Hippocampal formation (tissue), 2 donors: ENCODE measurements around the gene SHROOM1.

Experiments used
- DNase-seq, 2 donors: peaks; one replicate each; lab custom pipeline; 2025; lab: John Stamatoyannopoulos, UW

SHROOM1 gene

DNA sequence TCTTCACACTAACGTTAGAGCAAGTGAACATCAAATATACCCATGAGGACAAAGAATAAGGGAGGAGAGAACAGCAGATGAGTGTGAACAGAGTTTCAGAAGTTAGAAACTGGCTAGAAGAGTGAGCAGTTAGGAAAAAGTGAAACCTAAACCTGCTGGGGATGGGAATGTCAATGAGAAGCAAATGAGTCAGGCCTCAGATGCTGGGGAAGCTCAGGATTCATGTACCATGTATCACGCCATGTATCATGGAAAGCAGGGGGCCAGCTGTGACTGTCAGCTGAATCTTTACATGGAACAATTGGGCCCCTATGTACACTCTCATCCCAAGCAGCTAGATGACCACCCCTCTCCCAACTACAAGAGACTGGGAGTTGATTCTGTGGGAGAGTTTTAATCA, 19.6 kb upstream of the SHROOM1 start:
- DNase-seq = no peak

DNA sequence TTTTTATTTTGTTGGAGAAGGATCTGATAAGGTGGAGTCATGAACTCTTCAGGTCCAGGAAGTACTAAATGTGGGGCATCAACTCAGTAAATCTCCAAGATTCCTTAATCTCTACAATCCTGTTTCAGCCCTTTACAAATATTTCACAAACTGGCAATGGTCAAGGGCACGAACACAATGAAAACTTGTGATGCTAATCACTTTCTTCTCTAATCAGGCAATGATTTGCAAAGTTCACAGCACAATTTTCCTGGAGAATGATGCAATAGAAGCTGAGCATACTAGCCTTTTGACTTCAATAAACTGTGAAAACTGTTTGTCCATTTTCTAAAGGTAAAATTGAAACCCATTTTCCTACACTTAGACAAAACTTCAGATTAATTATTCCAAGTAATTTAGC, 18.9 kb upstream of the SHROOM1 start:
- DNase-seq = no peak

DNA sequence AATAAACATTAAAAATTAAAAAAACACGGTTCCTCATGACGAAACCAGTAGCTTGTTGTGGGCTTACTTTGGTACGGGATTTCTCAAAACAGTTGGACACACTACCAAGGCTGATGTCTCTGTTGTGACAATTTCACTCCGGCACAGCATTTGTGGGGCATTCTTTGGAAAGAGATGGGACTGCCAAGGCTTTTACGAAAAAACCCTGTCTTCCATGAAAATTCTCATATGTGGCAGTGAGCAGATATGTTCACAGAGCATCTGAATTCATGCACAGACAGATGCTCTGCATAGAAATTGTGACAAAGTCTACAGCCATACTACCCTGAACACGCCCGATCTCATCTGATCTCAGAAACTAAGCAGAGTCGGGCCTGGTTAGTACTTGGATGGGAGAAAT, 17.8 kb upstream of the SHROOM1 start:
- no peak for DNase-seq

DNA sequence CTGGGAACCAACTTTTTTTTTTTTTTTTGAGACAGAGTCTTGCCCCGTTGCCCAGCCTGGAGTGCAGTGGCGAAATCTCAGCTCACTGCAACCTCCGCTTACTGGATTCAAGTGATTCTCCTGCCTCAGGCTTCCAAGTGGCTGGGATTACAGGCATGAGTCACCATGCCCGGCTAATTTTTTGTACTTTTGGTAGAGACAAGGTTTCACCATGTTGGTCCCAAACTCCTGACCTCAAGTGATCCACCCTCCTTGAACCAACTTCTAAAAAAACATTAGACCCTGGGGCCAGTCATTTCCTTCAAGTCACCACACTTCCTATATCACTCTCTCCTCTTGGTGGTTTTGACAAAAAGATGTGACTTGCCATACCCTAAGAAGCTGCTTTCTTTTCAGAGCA, 10.9 kb upstream of the SHROOM1 start:
- DNase-seq = no peak

DNA sequence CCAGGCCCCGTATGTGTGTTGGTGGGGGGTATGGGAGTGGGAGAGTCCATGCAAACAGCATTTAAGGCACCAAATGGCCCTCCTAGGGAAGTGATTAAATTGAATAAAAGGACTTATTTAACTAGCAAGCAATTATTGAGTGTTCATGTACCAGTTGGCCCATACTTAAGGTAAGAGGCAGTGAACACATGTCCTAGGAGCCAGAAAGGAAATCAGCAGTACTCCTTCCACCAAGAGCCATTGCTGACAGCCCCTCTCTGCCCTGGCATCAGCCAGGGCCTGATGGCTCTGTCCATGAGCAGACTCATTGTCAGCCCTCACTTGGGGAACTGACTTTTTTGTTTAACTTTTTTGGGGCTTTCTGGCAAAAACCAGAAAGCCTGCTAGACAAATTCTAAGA, 10.4 kb upstream of the SHROOM1 start:
- no peak for DNase-seq

DNA sequence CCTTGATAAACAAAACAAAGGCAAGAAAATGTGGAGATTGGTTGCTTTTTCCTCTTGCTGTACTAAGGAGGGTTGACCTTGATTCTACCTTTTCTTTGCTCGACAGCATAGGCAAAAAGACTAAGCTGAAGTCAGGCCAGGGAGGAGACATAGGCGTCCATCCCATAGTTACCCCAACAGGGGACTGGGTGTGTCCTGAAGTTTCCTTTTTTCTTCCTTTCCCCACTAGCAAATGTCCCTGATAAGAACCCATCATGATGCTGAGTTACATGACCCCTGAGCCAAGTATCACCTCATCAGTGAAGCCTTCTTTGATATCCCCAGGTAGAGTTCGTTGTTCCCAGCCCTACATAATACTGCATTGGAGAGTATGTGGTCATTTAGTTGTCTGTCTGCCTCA, 9.9 kb upstream of the SHROOM1 start:
- no peak for DNase-seq

DNA sequence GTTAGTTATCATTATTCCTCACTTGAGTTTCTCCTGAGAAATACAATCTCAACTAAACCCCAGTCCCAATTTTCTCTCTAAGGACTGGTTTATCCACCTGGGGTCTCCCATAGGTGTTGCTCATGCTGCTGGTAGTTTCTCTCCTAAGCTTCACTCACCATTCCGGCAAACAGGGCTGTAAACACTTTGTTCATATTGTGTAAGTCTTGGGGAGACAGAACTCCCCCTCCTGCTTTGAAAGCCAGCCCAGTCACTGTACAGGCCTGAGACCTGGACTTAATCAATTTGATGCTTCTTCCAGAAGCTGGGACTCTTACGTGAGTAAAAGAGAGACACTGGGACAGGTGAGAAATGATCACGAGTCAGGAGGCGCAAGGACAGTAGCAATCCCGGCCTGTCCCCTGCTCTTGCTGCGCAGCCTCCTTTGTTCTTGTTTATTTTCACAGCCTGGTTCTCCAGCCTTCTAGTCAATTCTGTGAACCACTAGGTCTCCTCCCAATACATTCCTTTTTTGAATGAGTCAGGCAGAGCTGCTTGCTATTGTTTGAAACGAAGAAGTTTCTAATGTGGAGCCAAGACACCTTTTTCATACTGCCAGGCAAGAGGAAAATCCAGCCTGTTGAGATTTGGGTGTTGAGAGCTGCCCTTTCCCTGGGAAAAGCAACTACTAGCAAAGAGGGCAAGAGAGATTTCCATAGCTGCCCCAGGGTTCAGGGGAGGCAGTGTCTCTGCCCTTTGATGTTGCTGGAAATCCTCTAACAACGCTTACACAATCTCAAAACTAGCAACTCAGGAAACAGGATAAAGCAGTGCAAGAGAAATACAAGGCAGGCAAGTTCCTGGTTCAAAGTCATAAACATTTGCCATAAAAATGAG, 9.2 kb upstream of the SHROOM1 start:
- no peak for DNase-seq

DNA sequence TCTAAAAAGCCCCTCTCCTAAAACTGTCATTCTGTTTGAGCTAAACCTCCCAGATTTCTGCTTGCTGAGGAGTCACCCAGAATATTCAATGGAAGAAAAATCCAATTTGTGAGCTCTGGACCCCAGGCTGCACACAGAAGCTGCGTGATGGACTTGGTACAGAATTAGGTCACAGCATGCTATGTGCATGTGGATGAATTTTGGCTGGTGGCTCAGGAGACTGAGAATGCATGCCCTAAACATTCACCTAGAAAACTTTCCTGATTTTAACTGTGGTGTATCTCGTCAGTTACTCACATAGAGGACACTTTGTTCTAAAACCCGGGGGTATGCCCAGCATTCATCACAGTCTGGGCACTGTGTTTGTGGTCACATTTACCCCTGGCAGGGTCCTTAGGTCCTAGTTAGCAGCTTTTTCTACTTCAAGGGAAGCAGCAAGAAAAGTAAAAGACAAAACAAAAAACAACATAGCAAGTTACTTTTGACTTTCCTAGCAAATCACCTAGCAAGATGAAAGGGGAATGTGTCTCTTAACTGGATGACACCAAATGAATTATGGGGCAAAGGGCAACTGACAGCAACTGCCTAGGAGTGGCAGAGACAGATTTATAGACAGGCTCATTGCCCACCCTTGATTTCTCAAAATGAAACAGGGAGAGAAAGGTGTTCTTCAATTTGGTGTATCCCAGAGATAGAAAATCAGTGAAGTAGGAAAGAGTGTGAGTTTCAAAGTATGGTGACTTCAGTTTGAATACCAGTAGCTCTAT, 8.3 kb upstream of the SHROOM1 start:
- no peak for DNase-seq

DNA sequence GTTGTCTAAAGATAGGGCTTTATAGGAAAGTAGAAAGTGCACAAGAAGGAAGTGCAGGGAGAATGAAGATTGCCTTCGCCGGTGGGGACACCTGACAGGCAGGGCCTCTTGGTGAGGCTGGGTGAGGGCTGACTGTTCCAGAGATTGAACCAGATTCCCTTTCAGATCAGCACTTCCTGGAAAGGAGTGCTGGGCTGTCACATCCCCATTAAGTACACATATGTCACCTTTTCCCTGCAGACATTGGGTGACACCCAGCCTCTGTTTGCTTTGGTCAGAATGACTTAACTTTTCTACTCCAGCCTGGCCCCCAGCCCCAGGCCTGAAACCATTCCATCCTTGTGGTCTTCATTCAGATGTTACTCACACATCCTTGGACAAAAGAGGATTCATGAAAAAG, 7.4 kb upstream of the SHROOM1 start:
- DNase-seq = no peak

DNA sequence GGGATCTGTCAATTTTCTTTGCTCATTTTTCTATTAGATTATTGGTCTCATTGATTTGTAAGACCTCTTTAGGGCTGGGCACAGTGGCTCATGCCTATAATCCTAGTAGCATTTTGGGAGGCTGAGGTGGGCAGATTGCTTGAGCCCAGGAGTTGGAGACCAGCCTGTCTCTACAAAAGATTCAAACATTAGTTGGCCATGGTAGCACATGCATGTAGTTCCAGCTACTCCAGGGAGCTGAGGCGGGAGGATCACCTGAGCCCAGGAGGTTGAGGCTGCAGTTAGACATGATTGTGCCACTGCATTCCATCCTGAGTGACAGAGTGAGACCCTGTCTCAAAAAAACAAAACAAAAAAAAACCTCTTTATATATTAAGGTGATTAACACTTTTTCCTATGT, 6.4 kb upstream of the SHROOM1 start:
- DNase-seq = no peak

DNA sequence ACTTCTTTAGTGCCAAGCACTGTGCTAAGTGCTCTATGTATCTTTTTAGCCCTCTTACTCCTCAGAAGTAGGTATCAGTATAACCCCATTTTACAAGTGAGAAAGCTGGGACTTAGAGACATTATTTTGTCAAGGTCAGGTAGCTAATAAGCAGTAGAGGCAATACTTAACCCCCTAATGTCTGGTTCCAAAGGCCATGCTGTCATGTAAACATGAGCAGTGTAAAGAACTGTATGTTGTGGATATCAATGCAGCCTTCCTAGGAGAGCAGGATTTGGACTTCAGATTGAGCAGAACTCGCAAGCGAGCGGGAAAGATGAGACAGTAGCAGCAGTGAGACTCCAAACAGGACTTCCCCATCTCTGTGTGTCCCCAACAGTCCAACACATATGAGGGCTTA, 3.6 kb upstream of the SHROOM1 start:
- DNase-seq = no peak

DNA sequence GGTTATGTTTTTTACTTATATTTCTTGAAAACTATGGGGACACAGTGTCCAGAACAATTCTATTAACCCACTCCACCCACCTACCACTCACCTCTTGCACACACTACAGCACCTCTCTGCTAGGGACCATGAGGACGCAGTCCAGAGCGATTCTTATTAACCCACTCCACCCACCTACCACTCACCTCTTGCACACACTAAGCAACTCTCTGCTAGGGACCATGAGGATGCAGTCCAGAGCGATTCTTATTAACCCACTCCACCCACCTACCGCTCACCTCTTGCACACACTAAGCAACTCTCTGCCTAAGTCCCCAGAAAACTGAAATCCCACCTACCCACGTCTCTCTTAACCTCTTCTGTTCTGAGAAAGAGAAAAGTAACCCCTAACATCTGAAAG, 2.2 kb upstream of the SHROOM1 start:
- DNase-seq = no peak

DNA sequence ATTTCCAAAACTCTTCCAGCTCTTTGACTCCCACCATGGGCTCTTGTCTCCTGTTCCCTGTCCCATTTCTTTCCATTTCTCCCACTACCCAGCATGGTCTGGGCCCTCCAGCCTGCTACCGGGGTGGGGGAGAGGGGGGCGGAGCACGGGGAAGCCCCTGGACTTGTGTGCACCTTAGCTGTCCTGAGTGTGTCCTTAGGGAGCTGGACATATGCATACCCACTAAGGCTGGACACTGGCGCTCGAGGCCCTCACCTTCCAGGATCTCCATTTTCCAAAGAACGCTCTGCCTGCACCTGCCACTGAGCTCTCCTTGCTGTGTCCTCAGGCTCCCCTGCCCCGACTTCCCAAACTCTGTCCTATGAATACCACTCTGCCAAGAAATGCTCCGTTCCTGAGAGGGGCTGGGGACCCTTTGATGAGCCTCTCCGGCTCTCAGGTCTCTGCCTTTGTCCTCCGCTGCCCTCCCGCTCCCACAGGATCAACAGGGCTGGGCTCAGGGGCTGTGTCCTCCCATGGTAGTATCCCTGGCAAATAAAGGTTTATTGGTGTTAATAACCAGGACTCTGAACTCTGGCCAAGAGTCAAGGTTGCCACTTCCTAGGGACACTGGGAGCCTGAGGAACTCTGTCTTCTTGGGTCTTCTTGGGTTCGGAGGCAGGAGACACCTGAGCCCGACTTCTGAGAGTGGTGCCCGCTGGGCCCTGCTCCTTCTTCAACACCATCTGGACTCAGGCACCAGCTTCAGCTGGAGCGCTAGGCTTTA, 831 bp upstream of the SHROOM1 start:
- DNase-seq = no peak

DNA sequence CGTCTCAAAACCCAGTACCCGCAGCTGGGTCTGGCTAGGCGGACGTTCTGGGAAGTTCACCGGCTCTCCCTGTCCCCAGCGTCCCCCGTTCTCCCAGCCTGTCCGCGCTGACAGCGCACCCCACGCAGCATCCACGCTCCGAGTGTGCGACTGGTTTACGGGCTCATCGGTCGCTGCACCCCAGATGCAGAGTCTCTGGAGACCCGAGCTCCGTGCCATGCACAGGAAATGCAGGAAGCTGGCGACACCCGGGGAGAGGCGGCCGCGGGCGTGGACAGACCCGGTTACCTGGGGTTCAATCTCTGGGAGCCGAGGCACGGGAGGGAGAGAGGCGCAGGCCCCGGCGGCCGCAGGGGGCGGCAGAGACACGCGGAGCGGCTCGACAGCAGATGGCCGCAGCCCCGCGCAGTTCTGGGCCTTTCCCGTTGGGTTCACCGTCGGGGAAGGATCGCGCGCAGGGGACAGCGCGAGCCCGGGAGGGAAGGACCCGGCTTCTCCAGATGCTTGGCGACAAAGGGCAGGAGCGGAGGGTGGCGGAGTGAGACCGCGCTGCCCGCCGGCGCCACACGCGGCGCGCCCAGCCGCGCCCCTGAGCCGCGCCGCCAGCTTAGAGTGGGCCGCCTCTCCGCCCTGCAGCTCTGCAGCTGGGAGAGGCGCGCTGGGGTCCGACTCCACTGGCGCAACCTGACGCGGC, 558 bp downstream of the SHROOM1 start:
- peak; percentile 68 to 72 for DNase-seq

DNA sequence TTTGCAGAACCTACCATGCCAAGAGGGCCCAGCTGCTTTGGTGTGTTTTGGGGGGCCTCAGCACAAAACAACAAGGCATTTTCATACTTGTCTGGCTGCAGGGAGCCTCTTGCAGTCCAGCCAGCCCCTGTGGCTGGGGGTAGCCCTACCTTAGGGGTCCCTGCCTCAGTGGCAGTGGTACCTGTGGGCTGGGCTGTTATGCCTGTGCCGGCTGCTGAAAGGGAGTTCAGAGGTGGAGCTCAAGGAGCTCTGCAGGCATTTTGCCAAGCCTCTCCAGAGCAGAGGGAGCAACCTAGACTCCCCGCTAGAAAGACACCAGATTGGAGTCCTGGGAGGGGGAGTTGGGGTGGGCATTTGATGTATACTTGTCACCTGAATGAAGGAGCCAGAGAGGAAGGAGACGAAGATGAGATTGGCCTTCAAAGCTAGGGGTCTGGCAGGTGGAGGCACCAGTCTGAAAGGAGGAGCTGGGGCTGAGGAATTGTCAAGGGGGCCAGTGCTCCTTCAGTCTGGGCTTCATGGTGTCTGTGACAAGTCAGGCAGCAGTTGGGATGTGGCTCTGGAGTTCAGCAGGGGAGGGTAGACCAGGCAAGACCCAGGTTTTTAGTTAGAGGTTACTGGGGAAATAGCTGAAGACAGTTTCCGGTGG, 1.5 kb downstream of the SHROOM1 start:
- no peak for DNase-seq

DNA sequence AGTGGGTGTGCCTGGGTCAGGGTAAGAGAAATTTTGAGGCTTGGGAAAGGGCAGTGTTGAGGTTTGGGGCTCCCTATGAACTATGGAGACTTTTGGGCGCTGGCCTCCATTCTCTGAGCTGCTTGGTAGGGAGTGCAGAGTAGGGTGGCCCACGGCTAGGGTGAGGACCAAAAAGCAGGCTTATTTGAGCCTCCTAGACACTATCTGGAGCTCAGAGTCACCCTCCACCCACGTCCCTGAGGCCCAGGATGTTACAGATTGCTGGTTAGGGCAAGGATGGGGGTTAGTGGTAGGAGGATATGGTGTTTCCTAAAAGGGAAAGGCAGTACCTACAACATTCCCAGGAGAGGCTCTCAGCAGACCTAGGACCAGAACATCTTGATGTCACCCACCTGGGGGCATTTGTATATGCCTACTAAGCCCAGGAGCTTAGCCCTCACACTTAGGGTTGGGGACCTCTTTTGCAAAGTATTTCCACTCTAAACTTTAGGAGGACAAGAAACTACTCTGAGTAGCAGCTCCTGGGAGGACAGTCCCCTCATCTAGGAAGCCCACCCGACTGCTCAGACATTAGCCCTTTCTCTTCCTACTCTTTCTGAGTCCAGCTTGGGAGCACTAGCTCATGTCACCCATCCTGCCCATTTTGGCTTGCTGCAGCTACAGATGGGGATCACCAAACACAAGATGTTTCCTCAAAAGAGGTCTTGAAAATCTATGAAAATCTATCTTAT, 2.3 kb downstream of the SHROOM1 start:
- DNase-seq = no peak

DNA sequence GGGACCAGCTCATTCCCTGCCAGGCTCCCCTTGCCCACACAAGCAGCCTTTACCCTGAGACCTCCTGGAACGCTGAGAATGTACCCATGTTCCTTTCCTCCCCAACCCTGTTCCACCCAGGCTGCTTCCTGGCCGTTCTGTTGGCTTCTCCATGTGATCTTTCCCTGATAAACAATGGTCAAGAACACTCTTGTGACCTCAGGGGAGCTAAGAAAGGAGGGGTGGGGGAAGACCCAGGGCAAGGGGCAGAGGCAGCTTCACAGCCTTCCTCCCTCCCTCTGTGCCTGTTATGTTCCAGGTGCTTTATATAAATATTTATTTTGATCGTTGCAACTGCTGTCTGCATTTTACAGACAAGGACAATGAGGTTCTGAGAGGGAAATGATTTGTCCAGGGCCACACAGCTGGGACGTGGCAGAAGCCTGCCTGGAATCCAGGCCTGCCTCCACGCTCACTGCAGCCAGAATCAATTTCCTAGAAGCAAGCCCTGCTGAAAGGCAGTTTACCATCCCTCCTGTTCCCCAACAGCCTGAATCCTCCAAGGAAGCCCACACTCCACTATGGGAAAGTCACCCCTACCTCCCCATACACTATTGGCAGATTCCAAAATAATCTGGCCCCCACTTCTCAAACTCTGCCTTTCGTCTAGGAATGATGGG, 3.9 kb downstream of the SHROOM1 start:
- DNase-seq = no peak

DNA sequence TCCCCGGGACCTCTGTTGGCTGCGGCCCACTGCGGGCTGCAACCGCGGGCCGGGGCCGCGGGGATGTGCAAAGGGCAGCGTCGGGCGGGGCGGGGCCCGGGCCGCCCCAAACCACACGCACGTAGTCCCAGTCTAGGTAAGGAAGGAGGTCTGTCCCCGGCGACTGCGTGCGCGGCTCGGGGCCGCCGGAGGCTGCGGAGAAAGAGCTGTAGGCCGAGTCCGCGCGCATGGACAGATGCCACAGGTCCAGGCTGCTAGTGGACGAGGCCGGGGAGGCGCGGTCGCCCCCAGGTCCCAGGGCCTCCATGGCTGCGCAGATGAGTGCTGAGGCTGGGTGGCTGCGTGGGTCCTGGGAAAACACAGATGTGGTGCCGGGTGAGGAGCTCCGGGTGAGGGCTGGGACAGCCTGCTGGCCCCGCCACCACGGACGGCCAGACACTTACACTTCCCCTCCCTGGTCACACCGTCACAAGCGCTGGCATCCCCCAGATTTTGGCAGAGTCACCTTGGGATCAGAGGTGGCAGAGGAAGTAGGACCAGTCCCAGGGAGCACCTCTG, 4.5 kb downstream of the SHROOM1 start:
- no peak for DNase-seq

DNA sequence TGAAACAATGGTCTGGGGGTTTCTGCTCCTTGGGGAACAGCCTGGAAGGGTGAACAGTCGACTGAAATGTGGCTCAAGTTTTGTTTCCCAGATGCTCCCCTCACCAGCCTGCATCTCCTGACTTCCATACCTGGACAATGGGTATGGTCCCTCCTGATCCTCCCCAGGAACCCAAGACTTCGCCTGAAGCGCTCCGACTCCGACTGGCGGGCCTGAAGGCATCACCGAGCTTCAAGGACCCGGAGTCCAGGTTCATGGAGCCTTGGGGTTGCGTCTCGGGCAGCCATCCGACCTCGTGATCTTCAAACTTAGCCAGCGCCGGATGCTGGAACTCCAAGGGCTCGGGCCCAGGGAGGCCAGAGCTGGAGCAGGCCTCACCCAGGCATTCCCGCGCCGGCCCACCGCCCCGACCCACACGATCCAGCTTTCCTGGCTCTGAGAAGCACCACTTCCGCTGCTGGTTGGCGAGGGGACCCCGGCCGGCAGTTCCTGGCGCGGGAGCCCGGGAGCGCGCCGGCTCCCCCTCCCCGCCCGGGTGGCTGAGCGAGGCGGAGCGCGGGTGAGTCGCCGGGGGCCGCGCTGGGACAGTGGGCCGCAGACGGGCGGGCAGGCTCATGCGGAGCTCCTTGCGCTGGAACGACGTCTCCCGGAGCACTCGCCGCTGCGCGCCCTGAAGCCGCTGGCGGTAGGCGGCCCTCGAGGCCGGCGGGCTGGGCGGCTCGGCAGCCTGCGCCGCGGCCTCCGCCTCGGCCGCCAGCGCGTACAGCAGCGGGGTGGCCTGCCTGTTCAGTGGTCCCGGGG, 5.2 kb downstream of the SHROOM1 start:
- no peak for DNase-seq
